GM21786 (cell line): ENCODE results near the gene SPATA13.
A peak's percentile ranks its signal among the peaks of the same experiment; 100 is the strongest.

Experiments
- ATAC-seq: cut with Tn5 transposase; IDR thresholded peaks from one replicate; pipeline ENCODE4 v1.9.1; 2021; ENCODE audit not compliant: unreplicated experiment

Gene SPATA13

GRCh38 chr13:24220086-24220703 is 59.7 kb downstream of the SPATA13 start:
- no peak for ATAC-seq

- no peak for ATAC-seq
Measured at GRCh38 chr13:24221007-24221406, 60.5 kb downstream of the SPATA13 start.

DNA sequence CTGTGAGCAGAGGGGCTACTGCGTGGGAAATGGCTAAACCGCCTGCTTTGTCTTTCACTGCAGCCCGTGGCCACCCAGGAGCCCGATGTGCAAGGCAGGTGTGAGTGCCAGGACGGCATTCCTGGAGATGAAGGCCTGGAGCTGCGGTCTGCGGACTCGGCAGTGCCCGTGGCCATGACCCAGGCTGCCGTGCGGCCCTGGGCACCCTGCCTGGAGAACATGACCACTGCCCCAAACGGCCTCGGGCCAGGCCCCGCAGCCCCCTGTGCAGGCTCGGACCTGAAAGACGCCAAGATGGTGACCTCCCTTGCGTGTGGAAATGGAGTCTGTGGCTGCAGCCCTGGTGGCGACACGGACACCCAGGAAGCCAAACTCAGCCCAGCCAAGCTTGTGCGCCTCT is 62.2 kb downstream of the SPATA13 start:
- no peak for ATAC-seq

GRCh38 chr13:24223341-24224231 is 63.1 kb downstream of the SPATA13 start:
- peak; percentile 55 for ATAC-seq

- peak; percentile 28 for ATAC-seq
Measured at GRCh38 chr13:24224232-24224680, 63.7 kb downstream of the SPATA13 start.

DNA sequence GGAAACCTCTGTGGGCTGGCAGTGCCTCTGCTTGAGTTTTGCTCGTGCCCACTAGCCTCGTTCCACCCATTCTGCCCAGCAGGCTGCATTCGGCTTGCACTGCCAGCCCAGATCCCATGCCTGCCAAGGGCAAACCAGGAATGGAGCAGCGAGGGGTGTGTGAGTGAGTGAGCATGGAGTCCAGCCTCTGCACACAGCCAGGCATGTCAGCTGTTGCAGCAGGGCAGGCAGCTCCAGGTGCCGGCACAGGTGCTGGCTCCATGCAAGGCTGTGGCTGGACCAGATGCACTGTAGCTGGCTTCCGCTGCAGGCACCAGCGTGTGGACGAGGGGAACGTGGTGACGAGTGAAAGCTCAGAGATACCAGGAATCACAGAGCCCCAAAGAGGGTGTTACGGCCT is 64.5 kb downstream of the SPATA13 start:
- ATAC-seq, result no peak

GRCh38 chr13:24225930-24226329 is 65.4 kb downstream of the SPATA13 start:
- ATAC-seq, result no peak

DNA sequence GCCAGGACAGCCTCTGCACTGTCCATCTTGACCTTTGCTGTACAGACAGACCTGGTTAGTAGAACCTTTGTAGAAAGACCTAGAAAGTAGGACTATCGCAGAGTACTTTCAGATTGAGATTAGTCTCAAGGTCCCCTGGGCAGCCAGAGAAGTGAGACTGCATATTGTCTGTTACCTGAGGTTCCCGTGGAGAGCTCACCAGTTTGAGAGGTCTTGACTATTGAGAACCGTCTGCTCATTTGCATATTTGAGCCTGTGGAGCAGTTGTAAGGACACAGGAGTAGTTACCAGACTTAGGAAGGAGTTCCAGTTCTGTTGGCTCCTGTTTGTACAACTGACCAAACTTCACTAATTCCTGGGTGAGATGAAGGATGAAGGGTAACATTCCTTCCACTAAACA is 66.2 kb downstream of the SPATA13 start:
- ATAC-seq, result no peak

- ATAC-seq, result no peak
Measured at GRCh38 chr13:24228852-24229458, 68.4 kb downstream of the SPATA13 start.

GRCh38 chr13:24230428-24231072 is 70.0 kb downstream of the SPATA13 start:
- ATAC-seq, result no peak

DNA sequence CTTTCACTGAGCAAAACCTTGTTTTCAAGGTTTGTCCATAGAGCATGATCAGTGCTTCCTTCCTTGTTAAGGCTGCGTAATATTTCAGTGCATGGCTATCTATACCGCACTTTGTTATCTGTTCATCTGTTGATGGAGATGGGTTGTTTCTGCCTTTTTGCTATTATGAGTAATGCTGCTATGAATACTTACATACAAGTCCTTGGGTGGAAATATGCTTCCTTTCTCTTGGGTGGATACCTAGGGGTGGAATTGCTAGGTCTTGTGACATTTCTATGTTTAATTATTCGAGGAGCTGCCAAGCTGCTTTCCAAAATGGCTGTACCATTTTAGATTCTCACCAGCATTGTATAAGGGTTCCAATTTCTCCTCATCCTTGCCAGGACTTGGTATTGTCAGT is 70.9 kb downstream of the SPATA13 start:
- ATAC-seq, result no peak

GRCh38 chr13:24232037-24232436 is 71.5 kb downstream of the SPATA13 start:
- ATAC-seq, result no peak

DNA sequence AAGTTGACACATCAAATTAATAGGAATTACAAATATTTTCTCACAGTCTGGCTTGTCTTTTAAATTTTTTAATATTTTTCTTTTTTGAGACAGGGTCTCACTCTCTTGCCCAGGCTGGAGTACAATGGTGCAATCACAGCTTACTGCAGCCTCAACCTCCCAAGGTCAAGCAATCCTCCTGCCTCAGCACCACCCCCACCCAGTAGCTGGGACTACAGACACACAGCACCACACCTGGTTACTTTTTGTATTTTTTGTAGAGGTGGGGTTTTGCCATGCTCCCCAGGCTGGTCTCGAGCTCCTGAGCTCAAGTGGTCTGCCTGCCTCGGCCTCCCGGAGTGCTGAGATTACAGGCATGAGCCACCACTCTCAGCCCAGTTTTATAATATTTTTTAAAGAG is 72.0 kb downstream of the SPATA13 start:
- no peak for ATAC-seq

- no peak for ATAC-seq
Measured at GRCh38 chr13:24233351-24233901, 72.9 kb downstream of the SPATA13 start.

DNA sequence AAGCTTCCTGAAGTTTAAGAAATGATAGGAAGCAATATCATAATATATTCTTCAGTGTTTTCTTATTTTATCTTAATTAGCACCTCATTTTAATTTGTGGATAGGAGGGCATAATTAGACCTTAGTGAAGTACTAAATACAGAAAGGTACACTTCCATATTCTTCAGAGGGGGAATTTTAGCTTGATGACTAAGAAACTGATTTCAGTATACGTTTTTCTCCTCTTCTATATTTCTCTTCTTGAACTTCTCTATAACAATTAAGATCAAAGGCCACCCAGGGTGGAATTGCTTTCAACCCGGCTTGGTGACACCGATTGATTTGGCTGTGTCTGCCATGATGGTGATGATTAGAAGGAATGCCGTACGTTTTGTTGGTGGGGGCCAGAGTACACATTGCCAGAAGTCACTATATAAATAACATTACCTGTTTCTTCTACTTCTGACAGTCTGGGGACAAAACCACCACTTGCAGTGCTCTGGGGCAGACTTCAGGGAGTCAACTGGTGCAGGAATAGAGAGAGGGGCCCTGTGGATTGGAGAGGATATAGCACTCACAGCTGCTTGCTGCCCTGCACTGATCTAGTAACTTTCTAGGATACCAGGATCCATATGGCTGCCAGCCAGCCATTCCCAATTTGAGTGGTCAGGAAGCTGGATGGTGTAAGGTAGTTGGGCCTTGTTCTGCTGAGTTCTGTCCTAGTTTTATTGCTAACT is 73.8 kb downstream of the SPATA13 start:
- no peak for ATAC-seq

- ATAC-seq, result no peak
Measured at GRCh38 chr13:24237356-24237755, 76.8 kb downstream of the SPATA13 start.

GRCh38 chr13:24241336-24241735 is 80.8 kb downstream of the SPATA13 start:
- no peak for ATAC-seq

GRCh38 chr13:24242100-24242499 is 81.6 kb downstream of the SPATA13 start:
- no peak for ATAC-seq

- ATAC-seq, result no peak
Measured at GRCh38 chr13:24243302-24243701, 82.8 kb downstream of the SPATA13 start.

- ATAC-seq, result no peak
Measured at GRCh38 chr13:24244802-24245201, 84.3 kb downstream of the SPATA13 start.

GRCh38 chr13:24247016-24247415 is 86.5 kb downstream of the SPATA13 start:
- ATAC-seq, result no peak
